GM21825 (cell line): ENCODE results near the gene GALNT10.

Experiments
- ATAC-seq: cut with Tn5 transposase; IDR thresholded peaks from one replicate; pipeline ENCODE4 v1.9.1; 2021; ENCODE audit warnings: mild to moderate bottlenecking, moderate library complexity; ENCODE audit not compliant: unreplicated experiment

GALNT10 gene

GRCh38 chr5:154262342-154262741 lies 71.8 kb downstream of the GALNT10 start:
- ATAC-seq, result no peak

GRCh38 chr5:154264549-154265196 lies 74.1 kb downstream of the GALNT10 start:
- no peak for ATAC-seq

- ATAC-seq, result no peak
Observed at GRCh38 chr5:154265197-154265773, 74.8 kb downstream of the GALNT10 start.

- ATAC-seq, result no peak
Observed at GRCh38 chr5:154267516-154267915, 77.0 kb downstream of the GALNT10 start.

- no peak for ATAC-seq
Observed at GRCh38 chr5:154268073-154268472, 77.5 kb downstream of the GALNT10 start.

DNA sequence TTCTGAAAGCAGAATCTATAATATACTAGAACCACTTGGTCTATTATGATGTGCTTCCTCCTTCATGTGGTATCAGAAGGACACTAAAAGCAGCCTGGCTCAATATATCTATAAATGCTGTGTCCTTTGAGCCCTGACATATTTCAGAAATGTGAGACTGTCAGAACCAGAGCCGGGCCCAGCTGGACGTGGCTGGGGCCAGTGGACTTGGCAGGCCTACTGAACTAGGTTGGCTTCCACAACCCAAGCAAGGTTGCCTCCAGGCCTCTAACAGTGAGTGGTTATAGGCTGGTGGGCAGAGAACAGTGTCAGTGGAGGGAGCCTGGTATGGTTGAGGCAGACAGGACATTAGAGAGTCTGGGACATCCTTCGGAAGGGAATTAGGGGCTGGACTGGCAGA lies 78.9 kb downstream of the GALNT10 start:
- no peak for ATAC-seq

- ATAC-seq, result no peak
Observed at GRCh38 chr5:154271466-154271865, 80.9 kb downstream of the GALNT10 start.

DNA sequence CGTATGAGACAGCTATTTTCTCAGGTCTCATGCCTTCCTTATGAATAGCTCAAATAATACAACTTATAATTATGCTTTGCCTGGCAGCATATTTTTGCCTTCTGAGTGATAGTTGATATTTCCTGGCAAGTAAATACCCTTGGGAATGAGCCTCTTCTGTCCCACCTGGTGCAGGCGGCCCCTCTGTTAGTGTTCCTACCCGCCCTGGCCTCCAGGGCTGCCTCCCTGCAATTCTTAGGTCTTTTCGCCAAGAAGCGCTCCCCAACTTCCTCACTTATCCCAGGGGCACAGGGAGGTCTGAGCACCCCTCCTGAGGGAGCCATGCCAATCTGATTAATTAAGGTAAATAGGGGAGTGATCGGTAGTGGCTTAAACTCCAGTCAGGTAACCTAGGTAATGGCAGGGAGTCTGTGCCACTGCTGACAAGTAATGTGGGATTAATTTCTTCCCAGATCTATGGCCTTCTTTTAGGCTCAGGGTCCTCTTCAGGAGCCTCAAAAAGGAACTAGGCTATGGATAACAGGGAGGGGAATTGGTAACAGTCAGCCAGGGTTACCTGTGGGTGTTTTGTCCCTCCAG lies 81.5 kb downstream of the GALNT10 start:
- no peak for ATAC-seq

DNA sequence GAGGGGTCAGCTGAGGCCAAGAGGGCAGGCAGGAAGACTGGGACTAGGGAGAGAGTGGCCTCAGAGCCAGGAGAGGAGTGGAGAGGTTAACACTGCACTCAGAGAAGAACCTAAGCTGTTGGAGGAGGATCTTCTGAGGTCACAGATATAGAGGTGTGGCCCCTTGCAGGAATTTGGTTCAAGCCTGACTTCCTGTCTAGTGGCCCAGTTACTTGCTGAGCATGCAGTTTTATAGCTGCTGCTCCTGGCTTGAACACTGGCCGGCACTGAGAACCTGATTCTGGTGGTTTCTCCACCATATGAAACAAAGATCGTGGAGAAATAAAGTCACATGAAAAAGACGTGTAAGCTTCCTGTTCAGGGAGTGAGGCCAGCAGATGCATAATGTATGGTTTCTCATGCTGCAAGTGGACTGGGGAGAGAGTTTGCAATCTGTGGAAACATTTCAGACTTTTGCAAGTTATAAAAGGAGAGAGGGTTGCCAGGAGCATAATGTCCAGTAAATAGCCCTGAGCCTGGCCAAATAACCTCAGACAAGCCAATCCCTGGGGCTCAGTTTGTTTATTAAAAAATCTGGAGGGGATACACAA lies 82.6 kb downstream of the GALNT10 start:
- ATAC-seq, result peak; percentile 65

DNA sequence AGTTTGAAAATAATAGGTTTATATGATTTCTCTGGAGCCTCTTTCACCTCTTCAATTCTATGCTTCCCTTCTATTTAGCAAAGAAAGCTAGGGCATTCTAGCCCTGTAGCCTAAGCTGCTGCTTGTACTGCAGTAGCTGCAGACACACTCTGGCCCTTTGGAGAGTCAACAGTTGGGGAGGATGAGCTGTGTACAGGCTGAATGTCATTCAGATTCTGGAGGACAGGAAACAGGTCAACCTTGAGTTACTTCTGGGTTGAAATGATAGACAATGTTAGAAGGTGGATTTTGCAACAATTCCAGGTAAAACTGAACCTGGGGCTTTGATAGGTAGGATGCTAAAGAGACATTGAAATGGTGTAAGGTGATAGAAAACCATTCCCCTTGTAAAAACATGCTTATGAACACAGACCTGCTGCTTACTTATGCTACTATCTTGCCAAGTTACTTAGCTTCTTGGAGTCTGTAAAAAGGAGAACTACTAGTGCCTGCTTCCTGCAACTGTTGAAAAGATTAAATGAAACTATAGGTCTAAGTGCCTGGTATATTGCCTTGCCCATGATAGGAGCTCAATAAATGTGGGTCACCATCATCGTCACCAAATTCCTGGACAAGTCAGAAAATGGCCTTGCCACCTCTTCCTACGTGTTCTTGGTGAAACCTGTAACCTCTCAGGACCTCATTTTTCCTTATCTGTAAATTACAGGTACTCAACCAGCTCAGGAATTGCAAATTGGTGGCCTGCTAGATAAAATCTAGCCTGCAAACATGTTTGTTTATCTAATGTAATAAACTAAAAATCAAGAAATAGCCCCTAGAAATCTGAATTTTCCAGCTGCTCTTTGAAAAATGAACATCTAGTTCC lies 83.7 kb downstream of the GALNT10 start:
- no peak for ATAC-seq

DNA sequence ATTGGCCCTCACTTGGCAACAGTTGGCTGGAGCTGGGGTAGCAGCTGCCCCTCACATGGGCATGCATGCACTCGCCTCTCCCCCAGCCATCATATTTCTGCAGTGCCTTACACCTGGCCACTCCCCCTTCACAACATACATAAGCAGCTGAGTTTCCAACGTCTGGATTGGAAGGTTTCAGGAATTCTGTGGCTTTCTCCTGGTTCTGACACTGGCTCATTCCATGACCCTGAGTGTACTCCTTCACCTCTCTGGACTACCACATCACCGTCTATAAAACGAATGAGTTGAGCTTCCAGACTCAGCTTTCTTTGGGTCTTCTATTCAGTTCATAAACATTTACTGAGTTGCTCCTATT lies 84.3 kb downstream of the GALNT10 start:
- no peak for ATAC-seq

DNA sequence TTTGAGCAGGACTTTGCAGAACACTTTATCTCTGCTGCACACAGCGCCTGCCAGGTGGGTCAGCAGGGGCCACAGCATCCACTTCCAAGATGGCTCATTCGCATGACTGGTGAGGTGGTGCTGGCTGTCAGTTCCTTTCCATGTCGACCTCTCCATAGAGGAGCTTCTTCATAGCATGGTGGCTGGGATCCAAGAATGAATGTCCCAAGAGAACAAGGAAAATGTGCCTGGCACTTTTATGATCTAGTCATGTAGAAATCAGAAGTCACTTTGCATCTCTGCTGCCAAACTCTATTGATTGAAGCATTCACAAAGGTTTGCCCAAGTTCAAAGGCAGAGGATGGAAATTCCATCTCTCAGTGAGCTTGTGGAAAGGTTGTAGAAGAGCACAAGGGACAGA lies 85.0 kb downstream of the GALNT10 start:
- no peak for ATAC-seq

- no peak for ATAC-seq
Observed at GRCh38 chr5:154276261-154276972, 85.9 kb downstream of the GALNT10 start.

DNA sequence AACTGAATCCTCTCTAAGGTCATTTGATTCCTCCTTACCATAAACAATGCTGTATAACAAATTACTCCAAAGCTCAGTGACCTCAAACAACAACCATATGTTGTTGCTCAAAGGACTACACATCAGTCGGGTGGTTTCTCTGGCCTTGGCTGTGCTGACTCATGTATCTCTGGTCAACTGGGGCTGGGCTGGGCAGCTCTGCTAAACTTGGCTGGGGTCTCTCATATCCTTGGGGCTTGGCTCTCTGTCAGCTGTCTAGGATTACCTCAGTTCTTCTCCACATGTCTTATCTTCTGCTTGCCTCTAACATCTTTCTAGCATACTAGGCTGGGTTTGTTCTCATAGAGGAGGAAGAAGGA lies 86.4 kb downstream of the GALNT10 start:
- ATAC-seq, result no peak

- no peak for ATAC-seq
Observed at GRCh38 chr5:154277499-154277898, 87.0 kb downstream of the GALNT10 start.

DNA sequence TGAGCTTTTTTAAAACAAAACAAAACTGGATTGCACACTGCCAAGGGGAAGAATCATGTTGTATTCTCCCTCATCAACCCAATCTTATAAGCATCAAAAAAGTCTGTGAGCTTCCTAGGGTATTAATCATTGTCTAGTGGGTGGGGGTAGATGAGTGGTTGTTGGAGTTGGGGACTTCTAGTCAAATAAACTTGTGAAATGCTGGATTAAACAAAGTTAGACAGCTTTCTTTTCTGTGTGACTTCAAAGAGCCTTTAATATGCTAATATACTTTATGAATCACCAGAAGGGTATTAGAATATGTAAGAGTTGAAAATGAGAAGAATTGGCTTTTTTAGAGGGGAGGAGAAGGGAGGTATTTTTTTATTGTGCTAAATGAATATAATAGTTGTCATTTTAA lies 87.7 kb downstream of the GALNT10 start:
- no peak for ATAC-seq

- ATAC-seq, result no peak
Observed at GRCh38 chr5:154278908-154279307, 88.4 kb downstream of the GALNT10 start.

DNA sequence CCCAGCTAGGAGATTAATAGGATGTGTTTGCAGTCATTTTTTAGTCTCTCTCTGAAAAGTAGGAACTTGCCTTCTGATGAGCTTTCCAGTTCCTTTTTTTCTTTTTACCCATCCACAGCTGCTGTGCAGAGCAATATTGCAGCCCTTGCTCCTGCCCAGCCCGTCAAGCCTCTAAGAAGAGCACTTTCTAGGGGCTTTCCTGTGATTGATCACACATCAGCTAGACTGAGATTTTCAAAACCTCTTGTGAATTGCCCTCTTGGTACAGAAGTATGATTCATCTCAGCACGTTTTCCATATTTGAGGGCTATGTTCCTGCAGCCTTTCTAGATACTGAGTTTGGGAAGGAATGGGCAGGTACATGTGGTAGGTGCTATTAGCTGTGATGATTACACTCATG lies 93.9 kb downstream of the GALNT10 start:
- peak; percentile 94 for ATAC-seq

- ATAC-seq, result no peak
Observed at GRCh38 chr5:154285661-154286408, 95.3 kb downstream of the GALNT10 start.

GRCh38 chr5:154286557-154286956 lies 96.0 kb downstream of the GALNT10 start:
- no peak for ATAC-seq
